Fibroblast of lung (primary cell): ENCODE measurements around the gene TNNT3.

Experiments used
- EZH2 ChIP-seq: IDR thresholded peaks from 2 replicates; pipeline ENCODE4 v1.5.1; 2012; ENCODE audit warnings: low read length, control low read depth, mild to moderate bottlenecking; ENCODE audit errors: missing control alignments
- TF ChIP-seq, protein P1 (sequence below), 2 donors: IDR thresholded peaks in 1 of 2; conservative IDR thresholded peaks in 1 of 2; 1 replicate in 1 of 2; 2 replicates in 1 of 2; pipeline ENCODE4 v1.5.1; 2011 to 2012; ENCODE audit warnings: low read length in 2 of 2, control low read depth in 1 of 2, inconsistent platforms in 1 of 2, low read depth in 1 of 2, mild to moderate bottlenecking in 1 of 2

DNA sequence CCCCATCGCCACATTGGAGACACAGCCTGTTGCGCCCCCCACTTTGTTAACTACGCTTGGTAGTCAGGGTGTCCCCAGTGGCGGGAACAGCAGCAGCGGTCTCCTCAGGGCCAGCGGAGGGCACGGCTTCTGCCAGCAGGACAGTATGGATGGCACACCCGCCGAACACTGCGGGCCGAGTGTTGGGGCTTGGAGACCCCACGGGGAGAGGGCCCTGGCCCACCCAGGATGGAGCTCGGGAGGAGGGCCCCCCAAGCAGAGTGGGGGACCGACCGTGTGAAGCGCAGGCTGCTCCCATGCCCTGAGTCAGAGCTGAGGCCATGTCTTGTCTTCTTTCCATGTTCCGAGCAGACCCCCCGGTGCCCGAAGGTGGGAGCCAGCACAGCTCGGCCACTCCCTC lies 45.5 kb downstream of the TNNT3 start:
- TF ChIP-seq, protein P1, sequence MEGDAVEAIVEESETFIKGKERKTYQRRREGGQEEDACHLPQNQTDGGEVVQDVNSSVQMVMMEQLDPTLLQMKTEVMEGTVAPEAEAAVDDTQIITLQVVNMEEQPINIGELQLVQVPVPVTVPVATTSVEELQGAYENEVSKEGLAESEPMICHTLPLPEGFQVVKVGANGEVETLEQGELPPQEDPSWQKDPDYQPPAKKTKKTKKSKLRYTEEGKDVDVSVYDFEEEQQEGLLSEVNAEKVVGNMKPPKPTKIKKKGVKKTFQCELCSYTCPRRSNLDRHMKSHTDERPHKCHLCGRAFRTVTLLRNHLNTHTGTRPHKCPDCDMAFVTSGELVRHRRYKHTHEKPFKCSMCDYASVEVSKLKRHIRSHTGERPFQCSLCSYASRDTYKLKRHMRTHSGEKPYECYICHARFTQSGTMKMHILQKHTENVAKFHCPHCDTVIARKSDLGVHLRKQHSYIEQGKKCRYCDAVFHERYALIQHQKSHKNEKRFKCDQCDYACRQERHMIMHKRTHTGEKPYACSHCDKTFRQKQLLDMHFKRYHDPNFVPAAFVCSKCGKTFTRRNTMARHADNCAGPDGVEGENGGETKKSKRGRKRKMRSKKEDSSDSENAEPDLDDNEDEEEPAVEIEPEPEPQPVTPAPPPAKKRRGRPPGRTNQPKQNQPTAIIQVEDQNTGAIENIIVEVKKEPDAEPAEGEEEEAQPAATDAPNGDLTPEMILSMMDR (conservative IDR thresholded peaks at IDR 0.05 in 1 of 2, IDR thresholded peaks at IDR 0.05 in 1 of 2; ENCODE audit: low read depth in 1 of 2, low read length in 2 of 2), result no peak
- TF ChIP-seq EZH2, result no peak
